HG03432 (cell line): ENCODE results near the gene PHACTR3.

ENCODE experiments used
- ATAC-seq: cut with Tn5 transposase; IDR thresholded peaks from one replicate; pipeline ENCODE4 v1.9.1; 2021; ENCODE audit warnings: mild to moderate bottlenecking, moderate library complexity; ENCODE audit not compliant: unreplicated experiment

Gene PHACTR3

GRCh38 chr20:59644371-59644939 lies 40.1 kb downstream of the PHACTR3 start:
- ATAC-seq: no peak

GRCh38 chr20:59645271-59645670 lies 40.9 kb downstream of the PHACTR3 start:
- ATAC-seq: no peak

GRCh38 chr20:59645761-59646171 lies 41.4 kb downstream of the PHACTR3 start:
- no peak for ATAC-seq

- no peak for ATAC-seq
Observed at GRCh38 chr20:59646487-59646886, 42.1 kb downstream of the PHACTR3 start.

GRCh38 chr20:59647271-59647670 lies 42.9 kb downstream of the PHACTR3 start:
- no peak for ATAC-seq

- ATAC-seq: no peak
Observed at GRCh38 chr20:59648466-59649070, 44.2 kb downstream of the PHACTR3 start.

GRCh38 chr20:59650418-59650817 lies 46.1 kb downstream of the PHACTR3 start:
- no peak for ATAC-seq

GRCh38 chr20:59652381-59652780 lies 48.0 kb downstream of the PHACTR3 start:
- ATAC-seq: no peak

GRCh38 chr20:59656417-59656816 lies 52.1 kb downstream of the PHACTR3 start:
- no peak for ATAC-seq

GRCh38 chr20:59657459-59658046 lies 53.2 kb downstream of the PHACTR3 start:
- ATAC-seq: no peak

GRCh38 chr20:59660471-59660870 lies 56.1 kb downstream of the PHACTR3 start:
- ATAC-seq: no peak

GRCh38 chr20:59661153-59661552 lies 56.8 kb downstream of the PHACTR3 start:
- ATAC-seq: no peak

GRCh38 chr20:59661621-59662020 lies 57.3 kb downstream of the PHACTR3 start:
- ATAC-seq: no peak

GRCh38 chr20:59662161-59662560 lies 57.8 kb downstream of the PHACTR3 start:
- ATAC-seq: no peak

- no peak for ATAC-seq
Observed at GRCh38 chr20:59662856-59663512, 58.6 kb downstream of the PHACTR3 start.

GRCh38 chr20:59663513-59664060 lies 59.2 kb downstream of the PHACTR3 start:
- no peak for ATAC-seq

GRCh38 chr20:59664421-59664941 lies 60.1 kb downstream of the PHACTR3 start:
- ATAC-seq: no peak

GRCh38 chr20:59665656-59666555 lies 61.6 kb downstream of the PHACTR3 start:
- ATAC-seq: no peak

GRCh38 chr20:59666586-59666985 lies 62.2 kb downstream of the PHACTR3 start:
- ATAC-seq: no peak

GRCh38 chr20:59667131-59667530 lies 62.8 kb downstream of the PHACTR3 start:
- no peak for ATAC-seq
